ENCODE results near the gene FHIP2A.

DNA sequence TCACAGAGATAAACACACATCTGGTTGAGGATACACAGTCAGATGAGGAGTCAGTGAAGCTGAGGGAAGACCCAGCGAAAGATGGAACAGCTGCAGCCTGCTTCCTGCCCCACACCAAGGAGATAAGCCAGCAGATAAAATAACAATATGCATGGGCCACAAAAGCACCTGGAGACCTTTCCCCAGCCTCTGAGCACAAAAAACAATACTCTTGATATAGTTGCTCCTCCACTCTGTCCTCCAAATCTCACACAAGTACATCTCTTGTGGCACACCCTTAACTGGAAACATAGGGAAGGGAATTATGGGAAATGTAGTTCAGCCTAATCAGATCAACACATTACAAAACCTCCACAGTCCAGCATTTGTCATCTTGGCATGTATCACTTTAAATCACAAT, 9.7 kb upstream of the FHIP2A start:
- TF ChIP-seq, protein P1, sequence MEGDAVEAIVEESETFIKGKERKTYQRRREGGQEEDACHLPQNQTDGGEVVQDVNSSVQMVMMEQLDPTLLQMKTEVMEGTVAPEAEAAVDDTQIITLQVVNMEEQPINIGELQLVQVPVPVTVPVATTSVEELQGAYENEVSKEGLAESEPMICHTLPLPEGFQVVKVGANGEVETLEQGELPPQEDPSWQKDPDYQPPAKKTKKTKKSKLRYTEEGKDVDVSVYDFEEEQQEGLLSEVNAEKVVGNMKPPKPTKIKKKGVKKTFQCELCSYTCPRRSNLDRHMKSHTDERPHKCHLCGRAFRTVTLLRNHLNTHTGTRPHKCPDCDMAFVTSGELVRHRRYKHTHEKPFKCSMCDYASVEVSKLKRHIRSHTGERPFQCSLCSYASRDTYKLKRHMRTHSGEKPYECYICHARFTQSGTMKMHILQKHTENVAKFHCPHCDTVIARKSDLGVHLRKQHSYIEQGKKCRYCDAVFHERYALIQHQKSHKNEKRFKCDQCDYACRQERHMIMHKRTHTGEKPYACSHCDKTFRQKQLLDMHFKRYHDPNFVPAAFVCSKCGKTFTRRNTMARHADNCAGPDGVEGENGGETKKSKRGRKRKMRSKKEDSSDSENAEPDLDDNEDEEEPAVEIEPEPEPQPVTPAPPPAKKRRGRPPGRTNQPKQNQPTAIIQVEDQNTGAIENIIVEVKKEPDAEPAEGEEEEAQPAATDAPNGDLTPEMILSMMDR (IDR thresholded peaks at IDR 0.05) = no peak
- TF ChIP-seq POLR2A (IDR thresholded peaks at IDR 0.05) = no peak
